ENCODE measurements around the gene CASP12. TPM values are rescaled to one million over a fixed set of nuclear protein-coding genes. Genes with fewer than 3 reads are reported as not detected.

CASP12 gene
- total RNA-seq, 1 experiment from 2014 or later: not detected

GRCh38 chr11:104892723-104893511 lies 5.3 kb downstream of the CASP12 start:
- no peak for DNase-seq (ENCODE audit: low spot score)

- no peak for DNase-seq (ENCODE audit: low spot score)
These were observed 7.1 kb downstream of the CASP12 start for GRCh38 chr11:104891135-104891534.

GRCh38 chr11:104883342-104883741 lies 14.9 kb downstream of the CASP12 start:
- DNase-seq (ENCODE audit: low spot score): peak; percentile 12

GRCh38 chr11:104881117-104881794 lies 17.0 kb downstream of the CASP12 start:
- no peak for DNase-seq (ENCODE audit: low spot score)

- no peak for DNase-seq (ENCODE audit: low spot score)
These were observed 18.6 kb downstream of the CASP12 start for GRCh38 chr11:104879514-104880190.

GRCh38 chr11:104876861-104877431 lies 21.3 kb downstream of the CASP12 start:
- no peak for DNase-seq (ENCODE audit: low spot score)

- DNase-seq (ENCODE audit: low spot score): no peak
These were observed 21.9 kb downstream of the CASP12 start for GRCh38 chr11:104876324-104876723.

GRCh38 chr11:104873252-104873651 lies 25.0 kb downstream of the CASP12 start:
- DNase-seq (ENCODE audit: low spot score): peak; percentile 11

GRCh38 chr11:104872393-104872792 lies 25.9 kb downstream of the CASP12 start:
- DNase-seq (ENCODE audit: low spot score): no peak

GRCh38 chr11:104870910-104871309 lies 27.4 kb downstream of the CASP12 start:
- no peak for DNase-seq (ENCODE audit: low spot score)

- DNase-seq (ENCODE audit: low spot score): no peak
These were observed 31.4 kb downstream of the CASP12 start for GRCh38 chr11:104866815-104867214.

GRCh38 chr11:104858882-104859775 lies 39.1 kb downstream of the CASP12 start:
- DNase-seq (ENCODE audit: low spot score): no peak

GRCh38 chr11:104856607-104857006 lies 41.7 kb downstream of the CASP12 start:
- no peak for DNase-seq (ENCODE audit: low spot score)

- DNase-seq (ENCODE audit: low spot score): no peak
These were observed 42.3 kb downstream of the CASP12 start for GRCh38 chr11:104855965-104856364.

GRCh38 chr11:104853276-104853675 lies 45.0 kb downstream of the CASP12 start:
- DNase-seq (ENCODE audit: low spot score): no peak

- DNase-seq (ENCODE audit: low spot score): no peak
These were observed 45.4 kb downstream of the CASP12 start for GRCh38 chr11:104852811-104853210.

GRCh38 chr11:104846216-104846615 lies 52.0 kb downstream of the CASP12 start:
- DNase-seq (ENCODE audit: low spot score): no peak

GRCh38 chr11:104844451-104844850 lies 53.8 kb downstream of the CASP12 start:
- no peak for DNase-seq (ENCODE audit: low spot score)

GRCh38 chr11:104843150-104843836 lies 55.0 kb downstream of the CASP12 start:
- no peak for DNase-seq (ENCODE audit: low spot score)

GRCh38 chr11:104841973-104842525 lies 56.2 kb downstream of the CASP12 start:
- no peak for DNase-seq (ENCODE audit: low spot score)
